Tibial nerve (tissue), 4 donors: ENCODE data around the gene KATNIP. TPM values are rescaled to one million over a fixed set of nuclear protein-coding genes. Genes with fewer than 3 reads are reported as not detected.

Experiments
- DNase-seq, 2 donors: peaks; one replicate each; pipeline ENCODE4 v3.0.0-alpha.2; 2019; ENCODE audit warnings: low spot score in 2 of 2
- H3K27ac ChIP-seq, 4 donors: fragments of 200-600 bp; sonication (generic) in 3 of 4; one replicate each; pipeline ENCODE4 v1.5.1; 2017 to 2019; ENCODE audit warnings: mild to moderate bottlenecking in 1 of 4
- H3K27me3 ChIP-seq, 2 donors: fragments of 200-600 bp; sonication (generic) in 1 of 2; one replicate each; pipeline versions ENCODE4 v1.5.1 to v1.6.0; 2017 to 2019
- H3K36me3 ChIP-seq, 3 donors: fragments of 200-600 bp; sonication (generic); one replicate each; pipeline ENCODE4 v1.5.1; 2018 to 2019
- H3K4me1 ChIP-seq, 4 donors: fragments of 200-600 bp; sonication (generic) in 3 of 4; one replicate each; pipeline ENCODE4 v1.5.1; 2017 to 2019
- H3K4me3 ChIP-seq, 4 donors: fragments of 200-600 bp; sonication (generic) in 3 of 4; one replicate each; pipeline ENCODE4 v1.5.1; 2017 to 2019; ENCODE audit warnings: mild to moderate bottlenecking in 1 of 4, moderate library complexity in 1 of 4
- H3K9me3 ChIP-seq, 4 donors: fragments of 200-600 bp; sonication (generic) in 3 of 4; one replicate each; pipeline ENCODE4 v1.5.1; 2017 to 2019
- CTCF ChIP-seq, 5 experiments: fragments of 200-600 bp in 3 of 5; fragments of 450-650 bp in 2 of 5; sonication (generic) in 3 of 5; IDR thresholded peaks; one replicate each; pipeline ENCODE4 v1.5.1; 2016 to 2019; ENCODE audit warnings: antibody characterized with exemption in 5 of 5, mild to moderate bottlenecking in 3 of 5, moderate library complexity in 2 of 5
- EP300 ChIP-seq, 2 donors: sonication (generic); formaldehyde crosslinking; IDR thresholded peaks; one replicate each; pipeline ENCODE4 v1.6.1; 2017; ENCODE audit warnings: antibody characterized with exemption in 2 of 2, mild to moderate bottlenecking in 1 of 2
- POLR2A ChIP-seq, 2 donors: fragments of 450-650 bp; IDR thresholded peaks; one replicate each; pipeline ENCODE4 v1.6.1; 2017; ENCODE audit warnings: antibody characterized with exemption in 2 of 2, mild to moderate bottlenecking in 2 of 2, moderate library complexity in 2 of 2
- WGBS, 2 donors: methylation state at CpG; one replicate each; pipeline ENCODE4 v1.1.5; 2018; 5-methylcytosine and 5-hydroxymethylcytosine counted together
- total RNA-seq, 4 donors: library from RNA; depleted of rRNA; stranded (reverse); fragments of >200 nt; gene quantifications; one replicate each; pipeline ENCODE4 v1.1.0, GENCODE V29; 2016

KATNIP gene
- total RNA-seq, 4 donors from 2014 or later, result 21.8 to 37.3 (median 26.7) TPM

- Histone ChIP-seq H3K27ac (no peak overlapping the region), H3K36me3 (peaks cover 0 to 64% (median 36%) of the 10 kb centered on the region in 3 donors), H3K27me3 (no peaks in the 10 kb centered on the region), H3K9me3 (no peaks in the 10 kb centered on the region), H3K4me1 (peaks cover 0 to 36% (median 20%) of the 10 kb centered on the region in 4 donors), H3K4me3 (no peak overlapping the region)
- TF ChIP-seq CTCF (IDR thresholded peaks at IDR 0.05) (no peak), POLR2A (IDR thresholded peaks at IDR 0.05) (no peak), EP300 (IDR thresholded peaks at IDR 0.05) (no peak)
- WGBS, 2 donors, result 77 to 81% methylated on average over 4 of the region's 4 CpGs
- no peak for DNase-seq
These were observed 5.3 kb upstream of the KATNIP start for GRCh38 chr16:27544671-27545070.

GRCh38 chr16:27547134-27547533 is 2.8 kb upstream of the KATNIP start:
- Histone ChIP-seq H3K27ac (no peak overlapping the region), H3K4me3 (no peak overlapping the region), H3K9me3 (no peaks in the 10 kb centered on the region), H3K27me3 (no peaks in the 10 kb centered on the region), H3K36me3 (peaks cover 0 to 40% (median 24%) of the 10 kb centered on the region in 3 donors), H3K4me1 (peaks cover 0 to 47% (median 27%) of the 10 kb centered on the region in 4 donors)
- 64 to 73% methylated on average over 4 of the region's 4 CpGs for WGBS, 2 donors
- DNase-seq, result no peak
- TF ChIP-seq EP300 (IDR thresholded peaks at IDR 0.05), result no peak
- no peak for TF ChIP-seq CTCF (IDR thresholded peaks at IDR 0.05)
- no peak for TF ChIP-seq POLR2A (IDR thresholded peaks at IDR 0.05)

GRCh38 chr16:27547851-27548250 is 2.1 kb upstream of the KATNIP start:
- no peak overlapping the region for H3K27ac ChIP-seq
- no peak for TF ChIP-seq EP300 (IDR thresholded peaks at IDR 0.05)
- TF ChIP-seq POLR2A (IDR thresholded peaks at IDR 0.05), result no peak
- TF ChIP-seq CTCF (IDR thresholded peaks at IDR 0.05), result no peak
- H3K36me3 ChIP-seq, result peaks cover 0 to 33% (median 17%) of the 10 kb centered on the region in 3 donors
- H3K4me3 ChIP-seq, result no peak overlapping the region
- no peaks in the 10 kb centered on the region for H3K9me3 ChIP-seq
- H3K4me1 ChIP-seq, result peaks cover 0 to 47% (median 27%) of the 10 kb centered on the region in 4 donors
- WGBS, 2 donors, result 81 to 86% methylated on average over 2 of the region's 2 CpGs
- DNase-seq, result no peak
- H3K27me3 ChIP-seq, result no peaks in the 10 kb centered on the region

- Histone ChIP-seq H3K27me3 (no peaks in the 10 kb centered on the region), H3K4me1 (peaks cover 0 to 40% (median 27%) of the 10 kb centered on the region in 4 donors), H3K9me3 (no peaks in the 10 kb centered on the region), H3K4me3 (peak overlapping the region; percentile 74 to 88 (median 83)), H3K27ac (peak overlapping the region; percentile 32 to 86 (median 79)), H3K36me3 (peaks cover 0 to 17% (median 3%) of the 10 kb centered on the region in 3 donors)
- DNase-seq, result peak in 1 of 2 donors; percentile 12
- 0% methylated on average over 2 to 5 of the region's 21 CpGs for WGBS, 2 donors
- TF ChIP-seq CTCF (IDR thresholded peaks at IDR 0.05) (no peak), EP300 (IDR thresholded peaks at IDR 0.05) (no peak), POLR2A (IDR thresholded peaks at IDR 0.05) (no peak)
These were observed 539 bp upstream of the KATNIP start for GRCh38 chr16:27549464-27549745.

- Histone ChIP-seq H3K9me3 (no peaks in the 10 kb centered on the region), H3K36me3 (peaks cover 0 to 6% (median 0%) of the 10 kb centered on the region in 3 donors), H3K27me3 (no peaks in the 10 kb centered on the region), H3K27ac (peak overlapping the region in 3 of 4 donors; percentile 82 to 86 (median 84)), H3K4me3 (peak overlapping the region; percentile 74 to 88 (median 86)), H3K4me1 (peaks cover 0 to 40% (median 27%) of the 10 kb centered on the region in 4 donors)
- 38 to 43% methylated on average over 4 of the region's 4 CpGs for WGBS, 2 donors
- DNase-seq, result no peak
- no peak for TF ChIP-seq CTCF (IDR thresholded peaks at IDR 0.05)
- TF ChIP-seq EP300 (IDR thresholded peaks at IDR 0.05), result no peak
- no peak for TF ChIP-seq POLR2A (IDR thresholded peaks at IDR 0.05)
These were observed 607 bp downstream of the KATNIP start for GRCh38 chr16:27550582-27550920.
